Measurements from ENCODE around the gene C1QTNF6. TPM values are rescaled to one million over a fixed set of nuclear protein-coding genes. Genes with fewer than 3 reads are reported as not detected.

Gene C1QTNF6
- total RNA-seq, 1 donor from 2014 or later, result 5.3 TPM

DNA sequence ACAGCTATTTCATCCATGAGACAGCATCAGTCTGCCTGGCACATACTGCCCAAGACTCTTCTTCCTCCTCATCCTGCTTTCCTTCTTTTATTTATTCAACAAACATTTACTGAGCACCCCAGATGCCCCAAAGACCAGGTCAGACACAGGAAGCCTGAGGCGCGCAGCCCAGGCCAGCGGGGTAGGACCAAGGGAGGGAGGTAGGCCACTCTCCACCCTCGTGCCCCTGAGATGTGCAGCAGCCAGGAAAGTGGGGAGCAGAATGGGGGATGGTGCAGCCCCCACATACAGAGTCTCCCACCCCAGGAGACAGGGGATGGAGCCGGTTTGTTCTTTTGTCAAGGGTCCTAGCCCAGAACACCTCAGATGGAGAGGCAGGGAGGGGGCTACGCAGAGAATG, 34.1 kb downstream of the C1QTNF6 start:
- DNase-seq (no peak), ATAC-seq (no peak)
- intact Hi-C loops (cut with DNase I), result no loop called here
- no peak overlapping the region for H3K4me3 ChIP-seq
- TF ChIP-seq CTCF (IDR thresholded peaks at IDR 0.05), result no peak
- no peaks in the 10 kb centered on the region for H3K27me3 ChIP-seq (ENCODE audit: low read depth)
- H3K9me3 ChIP-seq, result no peaks in the 10 kb centered on the region
- H3K27ac ChIP-seq, result no peak overlapping the region
- no peaks in the 10 kb centered on the region for H3K4me1 ChIP-seq
- no peaks in the 10 kb centered on the region for H3K36me3 ChIP-seq

DNA sequence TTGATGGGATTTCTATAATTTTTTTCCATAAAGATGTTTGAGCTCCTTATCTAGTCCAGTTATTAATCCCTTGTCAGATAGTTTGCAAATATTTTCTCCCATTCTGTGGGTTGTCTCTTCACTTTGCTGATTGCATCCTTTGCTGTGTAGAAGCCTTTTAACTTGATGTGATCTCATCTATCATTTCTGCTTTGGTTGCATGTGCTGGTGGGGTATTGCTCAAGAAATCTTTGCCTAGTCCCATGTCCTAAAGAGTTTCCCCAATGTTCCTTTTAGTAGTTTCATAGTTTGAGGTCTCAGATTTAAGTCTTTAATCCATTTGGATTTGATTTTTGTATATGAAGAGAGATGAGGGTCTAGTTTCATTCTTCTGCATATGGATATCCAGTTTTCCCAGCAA, 36.6 kb downstream of the C1QTNF6 start:
- Histone ChIP-seq H3K36me3 (no peaks in the 10 kb centered on the region), H3K27ac (no peak overlapping the region), H3K27me3 (ENCODE audit: low read depth) (no peaks in the 10 kb centered on the region), H3K9me3 (no peaks in the 10 kb centered on the region), H3K4me3 (no peak overlapping the region), H3K4me1 (no peaks in the 10 kb centered on the region)
- intact Hi-C loops (cut with DNase I), result no loop called here
- no peak for DNase-seq
- TF ChIP-seq CTCF (IDR thresholded peaks at IDR 0.05), result no peak
- no peak for ATAC-seq

DNA sequence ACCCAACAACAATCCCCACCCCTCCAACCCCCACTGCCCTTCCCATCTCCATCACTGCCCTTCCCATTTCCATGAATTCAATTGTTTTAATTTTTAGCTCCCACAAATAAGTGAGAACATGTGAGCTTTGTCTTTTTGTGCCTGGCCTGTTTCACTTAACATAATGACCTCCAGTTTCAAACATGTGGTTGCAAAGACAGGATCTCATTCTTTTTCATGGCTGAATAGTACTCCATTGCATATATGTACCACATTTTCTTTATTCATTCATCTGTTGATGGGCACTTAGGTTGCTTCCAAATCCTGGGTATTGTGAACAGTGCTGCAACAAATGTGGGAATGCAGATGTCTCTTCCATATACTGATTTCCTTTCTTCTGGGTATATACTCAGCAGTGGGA, 37.3 kb downstream of the C1QTNF6 start:
- no peaks in the 10 kb centered on the region for H3K36me3 ChIP-seq
- DNase-seq (no peak), ATAC-seq (no peak)
- H3K27me3 ChIP-seq (ENCODE audit: low read depth), result no peaks in the 10 kb centered on the region
- intact Hi-C loops (cut with DNase I), result no loop called here
- TF ChIP-seq CTCF (IDR thresholded peaks at IDR 0.05), result no peak
- H3K9me3 ChIP-seq, result no peaks in the 10 kb centered on the region
- no peak overlapping the region for H3K27ac ChIP-seq
- no peaks in the 10 kb centered on the region for H3K4me1 ChIP-seq
- H3K4me3 ChIP-seq, result no peak overlapping the region

GRCh38 chr22:37148742-37149665, 39.0 kb downstream of the C1QTNF6 start:
- TF ChIP-seq CTCF (IDR thresholded peaks at IDR 0.05), result no peak
- peaks cover 4% of the 10 kb centered on the region for H3K27me3 ChIP-seq (ENCODE audit: low read depth)
- H3K27ac ChIP-seq, result peak overlapping the region; percentile 11
- peak in 1 of 2 donors; percentile 15 for ATAC-seq
- intact Hi-C loops (cut with DNase I), result no loop called here
- H3K4me1 ChIP-seq, result no peaks in the 10 kb centered on the region
- H3K36me3 ChIP-seq, result no peaks in the 10 kb centered on the region
- no peak for DNase-seq
- no peaks in the 10 kb centered on the region for H3K9me3 ChIP-seq
- peak overlapping the region; percentile 34 for H3K4me3 ChIP-seq

DNA sequence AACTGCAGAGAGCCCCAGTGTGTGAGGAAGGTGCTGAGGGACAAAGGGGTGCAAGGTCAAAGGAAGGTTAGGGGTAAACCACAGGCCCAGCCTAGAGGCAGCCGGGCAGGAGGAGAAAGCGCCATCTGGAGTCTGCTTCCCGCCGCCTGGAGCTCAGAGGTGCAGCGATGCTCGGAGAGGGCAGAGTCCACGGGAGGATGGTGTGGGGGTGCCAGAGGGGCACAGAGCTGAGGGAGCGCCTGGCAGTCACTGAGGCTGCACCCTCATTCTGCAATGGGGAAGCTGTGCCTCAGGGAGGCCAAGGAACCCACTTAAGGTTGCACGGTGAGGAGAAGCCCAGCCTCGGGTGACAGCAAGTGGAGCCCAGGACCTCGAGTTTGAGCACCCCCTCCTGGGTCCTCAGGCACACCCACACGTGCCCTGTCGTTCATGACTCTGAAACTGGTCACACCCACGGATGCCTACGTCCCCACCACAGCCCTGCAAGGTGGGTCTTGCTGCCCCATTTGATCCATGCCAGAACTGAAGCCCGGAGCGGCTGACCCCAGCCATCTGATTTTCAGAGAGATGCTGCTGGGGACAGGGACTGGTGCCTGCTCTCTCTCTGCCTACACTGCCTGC, 39.9 kb downstream of the C1QTNF6 start:
- no peaks in the 10 kb centered on the region for H3K36me3 ChIP-seq
- TF ChIP-seq CTCF (IDR thresholded peaks at IDR 0.05), result no peak
- no peaks in the 10 kb centered on the region for H3K4me1 ChIP-seq
- peaks cover 4% of the 10 kb centered on the region for H3K27me3 ChIP-seq (ENCODE audit: low read depth)
- no peak for DNase-seq
- intact Hi-C loops (cut with DNase I), result no loop called here
- peak overlapping the region; percentile 34 for H3K4me3 ChIP-seq
- H3K9me3 ChIP-seq, result no peaks in the 10 kb centered on the region
- no peak overlapping the region for H3K27ac ChIP-seq
- peak; percentile 4 to 5 for ATAC-seq

Data from lower lobe of right lung (tissue), 2 donors.